Skin epidermis (tissue), 12 donors: ENCODE measurements around the gene MAD1L1.
"Not testable (repeated sequence)": the region's sequence is repeated elsewhere in the genome, so short reads cannot be mapped to it uniquely, and the experiment has no call there.

ENCODE experiments used
- H3K27ac ChIP-seq, 21 experiments: fragments of 200-600 bp; sonication (generic) in 11 of 21; one replicate each; pipeline ENCODE4 v1.5.0; 2020; ENCODE audit warnings: mild to moderate bottlenecking in 3 of 21, inconsistent platforms in 2 of 21, moderate library complexity in 2 of 21
- H3K4me3 ChIP-seq, 7 experiments: fragments of 200-600 bp; sonication (generic) in 2 of 7; one replicate each; pipeline ENCODE4 v1.5.0; 2020; ENCODE audit warnings: inconsistent platforms in 2 of 7, mild to moderate bottlenecking in 2 of 7, moderate library complexity in 1 of 7

MAD1L1 gene

DNA sequence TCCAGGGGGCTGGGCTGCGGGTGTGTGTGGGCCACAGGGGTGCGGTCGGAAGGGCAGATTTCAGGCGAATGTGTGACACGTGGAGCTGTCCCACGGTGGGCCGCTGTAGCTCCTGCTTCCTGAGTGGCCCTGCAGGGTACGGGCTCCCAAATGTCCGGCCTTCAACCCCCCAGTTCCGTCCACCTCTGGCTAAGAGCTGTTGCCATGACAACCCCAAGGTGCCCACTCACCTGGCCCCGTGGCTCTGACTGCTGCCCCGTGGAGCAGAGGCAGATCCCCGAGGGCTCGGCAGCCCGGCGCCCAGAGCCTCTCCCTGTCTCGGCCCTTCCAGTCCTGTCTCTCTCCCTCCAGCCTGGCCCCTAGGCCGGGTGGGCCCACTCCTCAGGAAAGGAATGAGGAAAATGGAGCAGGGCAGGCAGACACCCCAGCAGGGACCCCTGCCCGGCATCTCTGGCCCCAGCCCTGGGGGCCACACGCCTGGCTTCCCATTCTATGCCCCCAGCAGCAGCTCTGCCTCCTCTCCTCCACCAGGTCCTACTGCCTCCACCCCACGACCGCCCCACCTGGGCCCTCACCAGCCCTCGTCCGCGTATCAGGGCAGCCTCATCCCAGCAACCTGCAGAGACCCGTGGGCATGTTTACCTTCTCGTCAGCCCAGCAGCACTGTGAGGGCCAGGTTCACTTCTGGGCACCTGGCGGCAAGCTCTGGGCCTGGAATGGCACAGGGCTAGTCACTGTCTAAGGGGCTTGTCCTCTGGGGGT lies 347.1 kb downstream of the MAD1L1 start:
- Histone ChIP-seq H3K4me3 (no peak overlapping the region), H3K27ac (no peak overlapping the region)

DNA sequence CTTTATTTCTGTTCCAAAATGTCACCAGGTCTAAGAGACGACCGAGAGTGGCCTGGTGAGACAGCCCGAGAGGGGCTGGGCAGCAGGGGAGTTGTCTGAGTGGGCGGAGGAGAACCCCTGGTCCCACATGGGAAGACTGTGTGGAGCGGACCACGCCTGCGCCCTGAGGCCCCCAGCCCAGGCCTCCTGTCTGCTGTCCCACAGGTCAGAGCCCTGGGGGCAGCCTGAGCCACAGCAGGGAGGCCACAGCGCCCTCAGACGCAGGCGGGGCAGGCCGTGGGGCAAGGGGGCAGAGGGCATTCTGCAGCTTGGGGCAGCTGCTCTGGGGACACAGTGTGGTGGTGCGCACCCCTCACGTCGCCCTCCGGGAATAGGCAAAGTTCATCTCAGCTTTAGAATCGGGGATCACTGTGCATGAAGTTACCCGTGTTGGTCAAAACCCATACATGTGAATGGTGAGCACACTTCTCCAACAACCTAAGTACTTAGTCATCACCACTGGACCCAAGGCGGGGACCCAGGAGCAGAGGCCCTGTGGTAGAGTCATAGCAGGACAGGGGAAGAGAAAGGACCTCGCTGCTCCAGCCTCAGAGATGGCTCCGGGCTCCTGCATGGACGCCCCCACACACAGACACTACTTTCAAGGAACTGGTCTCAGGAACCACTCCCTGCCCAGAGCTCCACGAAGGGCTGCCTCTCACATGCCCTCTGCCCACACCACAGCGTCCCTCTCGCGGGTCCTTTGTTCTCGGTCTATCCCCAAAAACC lies 348.0 kb downstream of the MAD1L1 start:
- no peak overlapping the region for H3K27ac ChIP-seq

DNA sequence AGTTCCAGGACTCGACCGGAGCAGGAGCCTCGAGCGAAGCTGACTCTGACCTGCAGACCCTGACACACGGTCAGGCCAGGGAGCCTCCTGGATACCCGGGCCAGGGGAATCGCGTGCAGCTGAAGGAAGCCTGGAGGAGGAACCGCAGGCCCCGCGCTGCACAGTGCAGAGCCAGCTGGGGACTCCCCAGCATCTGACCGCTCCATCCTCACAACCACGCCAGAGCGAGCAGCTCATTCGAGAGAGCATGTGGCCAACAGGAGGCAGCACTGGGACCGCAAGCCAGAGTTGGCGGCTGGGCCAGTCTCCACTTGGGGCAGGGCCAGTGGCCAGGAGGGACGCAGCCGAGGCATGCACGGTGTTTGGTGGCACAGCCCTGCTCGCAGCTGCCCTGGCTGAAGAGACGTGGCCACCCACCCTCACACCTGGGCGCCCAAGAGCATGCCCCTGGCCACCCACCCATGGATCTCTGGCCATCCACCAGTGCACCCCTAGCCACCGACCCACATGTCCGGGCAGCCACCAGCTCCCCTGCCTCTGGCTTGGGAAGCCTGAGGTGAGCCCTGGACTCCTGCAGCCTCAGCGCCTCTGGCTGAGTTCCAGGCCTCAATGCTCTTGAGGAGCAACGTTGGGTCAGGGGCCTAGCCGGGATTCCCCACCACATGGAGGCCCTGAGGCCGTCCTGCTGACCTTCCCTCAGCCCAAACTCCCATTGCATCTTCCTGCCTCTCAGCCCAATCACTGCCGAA lies 348.7 kb downstream of the MAD1L1 start:
- Histone ChIP-seq H3K4me3 (no peak overlapping the region), H3K27ac (no peak overlapping the region)

More for the DNA sequence above, 348.0 kb downstream of the MAD1L1 start:
- H3K4me3 ChIP-seq = no peak overlapping the region

DNA sequence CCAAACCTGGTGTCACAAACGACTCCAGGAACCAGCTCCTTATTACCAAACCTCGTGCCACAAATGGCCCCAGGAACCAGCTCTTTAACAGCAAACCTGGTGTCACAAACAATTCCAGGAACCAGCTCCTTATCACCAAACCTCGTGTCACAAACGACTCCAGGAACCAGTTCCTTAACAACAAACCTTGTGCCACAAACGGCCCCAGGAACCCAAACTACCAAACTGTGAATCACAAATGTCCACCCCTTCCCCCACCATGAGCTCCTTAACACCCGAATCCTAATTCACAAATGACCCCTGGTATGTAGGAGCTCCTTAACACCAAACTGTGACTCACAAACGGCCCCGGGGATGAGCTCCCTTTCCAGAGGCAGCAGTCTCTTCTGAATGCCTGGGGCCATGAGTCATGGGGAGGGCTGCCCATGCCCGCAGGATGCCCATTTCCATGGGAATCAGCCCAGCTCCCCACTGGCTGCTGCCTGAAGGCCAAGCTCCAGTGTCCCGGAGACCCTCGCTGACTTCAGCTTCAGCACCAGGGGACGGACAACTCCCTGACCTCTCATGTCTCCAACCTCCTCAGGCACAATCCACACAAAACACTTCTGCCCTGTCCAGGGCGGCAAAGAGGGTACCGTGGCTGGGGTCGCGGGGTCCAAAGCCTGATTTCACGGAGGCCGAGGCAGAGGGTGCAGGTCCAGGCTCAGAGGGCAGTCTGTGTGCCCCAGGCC lies 349.5 kb downstream of the MAD1L1 start:
- H3K27ac ChIP-seq = no peak overlapping the region
- H3K4me3 ChIP-seq = no peak overlapping the region

DNA sequence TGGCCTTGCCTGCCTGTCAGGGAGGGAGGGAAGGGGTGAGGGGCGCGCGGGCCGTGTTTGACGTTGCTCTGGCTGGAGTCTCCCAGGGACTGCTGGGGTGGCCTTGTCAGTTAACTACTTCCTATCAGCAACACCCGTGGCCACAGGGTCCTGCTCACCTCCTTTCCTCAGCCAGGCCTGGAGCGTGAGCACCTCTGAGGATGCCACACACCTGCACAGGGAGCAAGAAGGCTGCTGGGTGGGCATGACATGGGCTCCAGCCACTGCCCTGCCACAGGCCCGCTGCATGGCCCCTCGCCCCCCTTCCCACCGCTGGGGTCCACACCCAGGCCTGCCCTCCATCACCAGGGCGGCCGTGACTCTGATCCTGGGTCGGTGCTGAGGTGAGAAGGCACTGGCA lies 350.3 kb downstream of the MAD1L1 start:
- Histone ChIP-seq H3K27ac (no peak overlapping the region), H3K4me3 (no peak overlapping the region)

DNA sequence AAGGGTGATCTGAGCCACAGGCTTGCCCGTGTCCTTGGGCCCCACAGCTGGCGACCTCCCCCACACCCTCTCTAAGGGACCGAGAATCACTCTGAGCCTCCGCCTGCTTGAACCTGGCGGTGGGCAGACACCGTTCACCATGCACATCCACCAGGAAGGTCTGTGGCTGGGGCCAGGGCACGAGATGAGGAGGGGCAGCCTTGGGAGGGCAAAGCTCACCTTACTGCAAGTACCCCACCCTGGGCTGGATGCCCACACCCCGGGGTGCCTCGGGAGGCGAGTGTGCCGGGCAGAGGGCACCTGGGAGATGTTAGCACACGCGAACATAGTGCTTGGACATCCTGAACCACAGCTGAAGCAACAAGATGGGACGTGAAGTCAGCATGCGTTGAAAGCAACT lies 350.8 kb downstream of the MAD1L1 start:
- H3K4me3 ChIP-seq = no peak overlapping the region
- no peak overlapping the region for H3K27ac ChIP-seq

GRCh38 chr7:1876641-1877040 lies 356.1 kb downstream of the MAD1L1 start:
- not testable (repeated sequence) for H3K4me3 ChIP-seq, H3K27ac ChIP-seq

DNA sequence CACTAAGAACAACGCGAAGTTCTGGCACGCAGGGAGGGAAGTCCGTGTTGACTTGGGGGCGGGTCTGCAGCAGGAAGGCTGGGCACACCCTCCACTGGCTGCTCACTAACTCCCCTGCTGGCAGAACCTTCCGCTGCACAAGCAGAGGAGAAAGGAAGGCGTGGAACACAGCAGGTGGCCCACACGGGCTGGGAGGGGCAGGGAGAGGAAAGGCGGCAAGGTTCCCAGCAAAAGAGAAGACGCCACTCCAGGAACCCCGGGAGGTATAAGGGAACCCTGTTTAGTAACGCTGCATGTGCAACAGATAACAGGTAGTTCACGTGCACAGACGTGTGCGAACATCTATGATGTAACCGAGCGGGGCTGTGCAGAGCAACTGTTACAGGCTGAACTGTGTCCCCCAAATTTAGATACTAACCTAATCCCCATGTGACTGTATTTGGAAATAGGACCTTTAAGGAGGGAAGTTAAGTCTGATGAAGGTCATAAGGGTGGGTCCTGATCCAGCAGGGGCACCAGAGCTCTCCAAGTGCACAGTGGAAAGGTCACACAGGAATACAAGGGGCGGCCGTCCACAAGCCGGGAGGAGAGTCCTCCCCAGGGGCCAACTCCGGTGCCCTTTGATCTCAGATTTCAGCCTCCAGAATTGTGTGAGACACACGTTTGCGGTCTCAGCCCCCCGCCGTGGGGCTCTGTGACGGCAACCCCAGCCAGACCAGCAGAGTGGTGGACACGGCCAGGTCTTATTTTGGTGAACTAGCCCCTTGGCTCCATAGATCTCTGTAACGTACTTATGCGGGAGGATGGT lies 357.1 kb downstream of the MAD1L1 start:
- H3K4me3 ChIP-seq, H3K27ac ChIP-seq: not testable (repeated sequence)

DNA sequence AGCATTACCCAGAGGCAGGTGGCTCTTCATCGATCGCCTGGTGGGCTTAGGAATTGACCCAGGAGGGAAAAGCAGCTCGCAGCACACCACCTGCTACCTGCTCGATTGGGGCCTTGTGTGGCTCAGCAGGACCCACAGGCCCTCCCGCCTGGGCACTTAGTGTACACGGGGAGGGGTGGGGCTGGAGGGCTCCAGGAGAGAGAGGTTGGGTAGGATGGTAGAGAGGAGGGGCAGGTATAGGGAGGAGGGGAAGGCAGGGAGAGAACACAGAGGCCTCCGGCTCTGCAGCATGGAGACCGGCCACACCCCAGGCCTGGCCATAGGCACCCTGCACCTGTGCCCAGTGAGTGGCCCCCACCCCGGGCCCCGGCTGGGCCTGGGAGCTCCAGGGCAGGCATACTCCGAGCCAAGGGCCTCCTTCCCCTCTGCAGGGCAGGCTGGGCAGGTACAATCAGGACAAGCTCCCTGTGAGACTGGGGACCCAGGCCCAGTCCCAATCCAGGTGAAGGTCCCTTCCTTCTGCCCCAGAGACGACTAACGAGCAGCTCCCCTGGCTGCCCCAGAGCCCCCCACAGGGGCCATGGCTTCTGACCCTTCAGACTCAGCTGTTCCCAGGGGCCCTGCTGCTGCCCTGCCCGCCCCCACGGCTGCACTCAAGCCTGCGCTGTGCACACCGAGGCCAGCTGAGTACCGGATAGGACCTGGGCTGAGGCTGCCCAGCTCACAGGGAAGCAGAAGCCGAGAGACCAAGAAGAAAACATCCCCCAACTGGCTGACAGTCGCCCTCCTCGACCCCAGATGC lies 358.0 kb downstream of the MAD1L1 start:
- H3K4me3 ChIP-seq, H3K27ac ChIP-seq: not testable (repeated sequence)

DNA sequence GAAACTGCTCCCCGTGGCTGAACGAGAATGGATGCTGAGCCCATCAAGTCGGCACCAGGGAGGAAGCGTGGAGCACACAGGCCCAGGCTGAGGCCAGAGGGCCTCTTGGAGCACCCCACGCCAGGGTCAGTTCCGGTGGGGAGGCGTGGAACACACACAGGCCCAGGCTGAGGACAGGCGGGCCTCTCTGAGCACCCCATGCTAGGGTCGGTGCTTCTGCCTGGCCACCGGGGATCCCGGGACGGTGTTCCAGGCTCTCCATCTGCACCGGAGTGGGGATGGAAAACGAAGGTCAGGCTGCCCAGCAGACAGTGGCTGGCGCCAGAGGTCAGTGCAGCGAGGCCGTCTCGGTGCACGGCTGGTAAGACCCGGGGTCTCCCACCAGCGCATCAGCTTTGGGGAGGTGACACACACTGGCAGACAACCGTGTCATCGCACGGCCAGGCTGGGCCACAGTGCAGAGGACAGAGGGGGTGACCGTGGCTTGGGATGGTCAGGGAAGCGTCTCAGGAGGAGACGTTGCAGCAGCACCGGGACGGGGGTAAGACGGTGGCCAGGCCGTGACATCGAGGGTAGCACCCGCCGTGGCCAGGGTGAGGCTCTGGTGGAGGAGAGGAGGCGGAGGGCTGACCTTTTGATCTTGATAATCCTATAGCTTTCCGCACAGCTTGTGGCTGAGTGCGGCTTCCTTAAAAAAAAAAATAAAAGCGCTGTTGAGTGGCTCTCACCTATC lies 358.7 kb downstream of the MAD1L1 start:
- Histone ChIP-seq H3K27ac (no peak overlapping the region), H3K4me3 (no peak overlapping the region)

DNA sequence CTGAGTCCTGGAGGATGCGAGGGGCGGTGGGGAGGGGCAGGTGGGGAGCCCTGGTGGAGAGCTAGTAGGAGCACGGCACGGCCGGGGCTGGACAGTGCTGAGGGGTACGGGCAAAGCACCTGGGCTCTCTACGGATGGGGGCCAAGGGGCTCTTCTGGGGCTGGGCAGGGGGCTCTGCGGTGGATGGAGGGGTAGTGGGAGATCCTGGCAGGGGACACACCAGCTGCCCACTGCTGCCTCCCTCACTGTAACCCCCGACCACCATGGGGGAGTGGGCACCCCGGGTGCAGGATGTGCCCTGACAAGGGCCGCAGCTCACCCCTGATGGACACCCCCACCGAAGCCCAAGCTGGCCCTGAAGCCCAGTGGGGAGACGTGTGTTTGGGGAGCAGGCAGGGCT lies 359.3 kb downstream of the MAD1L1 start:
- H3K4me3 ChIP-seq = no peak overlapping the region
- no peak overlapping the region for H3K27ac ChIP-seq

DNA sequence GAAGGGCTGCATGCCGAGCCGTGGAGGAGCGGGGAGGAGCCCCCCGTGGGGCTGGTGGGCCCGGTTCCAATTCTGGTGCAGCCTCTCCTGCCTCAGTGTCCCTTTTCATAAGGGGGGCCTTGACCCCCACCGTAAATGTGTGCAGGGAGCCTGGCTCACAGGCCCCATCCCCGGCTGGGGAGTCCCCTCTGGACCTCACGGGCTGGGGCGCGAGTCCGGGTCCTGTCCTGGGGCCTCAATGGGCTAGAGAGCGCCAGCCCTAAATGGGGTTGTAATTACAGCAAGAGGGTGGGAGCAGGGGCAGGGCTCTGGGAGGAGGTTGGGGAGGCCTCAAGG lies 359.7 kb downstream of the MAD1L1 start:
- Histone ChIP-seq H3K4me3 (no peak overlapping the region), H3K27ac (no peak overlapping the region)

- no peak overlapping the region for H3K4me3 ChIP-seq
- no peak overlapping the region for H3K27ac ChIP-seq
These were observed 360.3 kb downstream of the MAD1L1 start for GRCh38 chr7:1872191-1873069.

GRCh38 chr7:1869452-1870130 lies 363.2 kb downstream of the MAD1L1 start:
- Histone ChIP-seq H3K4me3 (no peak overlapping the region), H3K27ac (no peak overlapping the region)

- H3K27ac ChIP-seq = no peak overlapping the region
- no peak overlapping the region for H3K4me3 ChIP-seq
These were observed 364.1 kb downstream of the MAD1L1 start for GRCh38 chr7:1868516-1869165.
